Ramos (cell line): ENCODE measurements around the gene CAMK1G.

ENCODE experiments used
- in situ Hi-C: fragments of 300-500 bp; cut with MboI; formaldehyde crosslinking; loops from one replicate; pipeline ENCODE4 v1.14.3; 2022; ENCODE audit warnings: low sequenced_read_pairs; ENCODE audit not compliant: unreplicated experiment

CAMK1G gene

GRCh38 chr1:209629621-209630382 lies 46.3 kb downstream of the CAMK1G start:
- in situ Hi-C loops, result no loop called here

DNA sequence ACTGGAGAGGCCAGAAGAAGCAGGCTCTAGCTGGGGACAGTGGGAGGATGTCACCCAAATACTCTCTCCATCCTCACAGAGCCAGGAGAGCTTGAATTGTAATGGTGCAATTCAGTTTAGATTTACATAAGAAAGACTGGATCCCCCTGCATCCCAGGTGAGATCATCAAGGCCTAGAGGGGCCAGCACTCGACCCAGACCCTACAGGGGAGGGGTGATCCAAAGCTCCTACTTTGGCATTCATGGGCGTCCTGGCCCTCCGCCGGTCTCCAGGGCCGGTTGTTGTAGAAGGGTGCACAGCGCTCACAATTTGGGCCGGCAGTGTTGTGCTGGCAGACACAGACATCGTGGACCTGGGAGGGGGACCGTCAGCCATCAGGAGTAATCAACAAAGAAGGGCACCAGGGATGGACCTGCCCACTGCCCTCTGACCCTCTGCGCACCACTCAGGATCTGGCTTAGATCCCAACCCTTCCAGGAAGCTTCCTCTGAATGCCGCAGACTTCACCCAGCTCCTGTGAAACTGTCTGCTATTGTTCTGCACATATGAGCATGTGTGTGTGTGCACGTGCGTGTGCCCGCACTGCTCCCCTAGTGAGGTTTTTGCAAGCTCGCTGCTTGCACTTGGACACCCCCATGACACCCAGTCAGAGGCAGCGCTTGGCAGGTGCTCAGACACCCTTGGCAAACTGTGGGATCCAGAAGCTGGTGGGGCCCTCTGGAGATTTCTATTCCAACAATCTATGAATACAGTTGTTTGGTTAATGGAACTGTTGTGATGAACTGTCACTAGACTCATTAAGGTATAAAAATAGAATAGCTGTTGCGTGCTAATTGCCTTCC lies 47.1 kb downstream of the CAMK1G start:
- in situ Hi-C loops, result no loop called here

DNA sequence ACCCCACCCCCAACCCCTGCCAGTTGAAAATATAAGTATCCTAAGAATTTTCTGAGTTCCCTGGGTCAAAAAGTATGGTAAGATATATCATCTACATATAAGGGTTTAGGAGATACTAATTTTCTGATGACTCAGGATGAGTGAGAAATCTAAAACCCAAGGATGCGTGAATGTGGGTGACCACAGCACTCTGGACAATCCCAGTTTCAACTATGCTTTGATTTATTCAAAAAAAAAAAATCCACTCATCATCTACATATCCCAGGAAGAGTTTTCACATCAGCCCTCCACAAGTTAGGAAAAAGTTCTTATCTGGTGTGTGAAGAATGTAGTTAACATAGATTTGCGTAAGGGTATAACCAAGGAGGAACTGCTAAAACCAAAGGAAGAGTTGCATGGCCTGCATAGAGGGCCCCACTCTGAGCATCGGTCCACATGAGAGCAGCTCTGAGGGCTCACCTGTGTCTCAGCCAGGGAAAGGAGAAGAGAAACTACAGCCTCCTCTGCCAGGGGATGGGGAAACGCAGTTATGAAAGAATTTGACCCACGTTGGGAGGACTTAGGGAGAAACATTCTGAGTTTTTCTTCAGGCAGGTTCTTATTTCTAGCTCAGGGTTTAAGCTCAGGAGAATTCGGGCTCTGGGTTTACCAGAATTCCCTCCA lies 50.0 kb downstream of the CAMK1G start:
- in situ Hi-C loops, result no loop called here

- in situ Hi-C loops, result no loop called here
Measured at GRCh38 chr1:209634005-209634737, 50.7 kb downstream of the CAMK1G start.

- in situ Hi-C loops, result no loop called here
Measured at GRCh38 chr1:209635850-209636249, 52.3 kb downstream of the CAMK1G start.

DNA sequence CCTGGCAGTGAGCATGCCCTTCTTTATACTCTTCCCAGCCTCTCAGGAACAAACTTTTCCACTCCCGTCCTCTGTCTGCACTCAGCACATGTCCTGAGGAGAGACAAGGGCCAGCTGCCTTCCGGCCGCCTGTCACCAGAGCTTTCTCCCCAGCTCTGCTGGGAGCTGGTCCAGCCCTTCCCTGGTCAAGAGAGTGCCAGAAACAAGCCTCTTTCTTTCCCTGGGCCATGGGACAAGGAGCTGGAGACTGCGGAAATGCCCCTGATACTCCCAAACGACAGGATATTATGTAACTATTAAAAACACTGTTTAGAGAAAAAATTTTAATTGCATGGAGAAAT lies 58.3 kb downstream of the CAMK1G start:
- in situ Hi-C loops, result no loop called here

DNA sequence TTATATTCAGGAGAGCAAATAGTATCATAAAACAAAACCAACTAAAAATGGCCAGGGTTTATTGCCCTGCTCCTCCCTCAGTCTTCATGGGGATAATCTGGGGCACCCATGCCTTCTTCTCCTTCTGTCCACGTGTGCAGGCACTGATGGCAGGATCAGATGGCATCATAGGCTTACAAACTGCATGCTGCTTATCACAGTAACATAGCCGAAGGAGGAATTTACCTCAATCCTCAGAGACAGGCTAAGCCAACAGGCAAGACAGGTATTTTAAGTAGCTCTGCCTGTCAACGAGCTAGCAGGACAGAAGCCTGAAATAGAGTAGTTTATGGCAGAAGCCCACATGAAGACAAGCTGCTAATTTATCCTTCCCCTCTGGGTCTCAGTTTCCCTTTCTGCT lies 59.3 kb downstream of the CAMK1G start:
- in situ Hi-C loops, result no loop called here

DNA sequence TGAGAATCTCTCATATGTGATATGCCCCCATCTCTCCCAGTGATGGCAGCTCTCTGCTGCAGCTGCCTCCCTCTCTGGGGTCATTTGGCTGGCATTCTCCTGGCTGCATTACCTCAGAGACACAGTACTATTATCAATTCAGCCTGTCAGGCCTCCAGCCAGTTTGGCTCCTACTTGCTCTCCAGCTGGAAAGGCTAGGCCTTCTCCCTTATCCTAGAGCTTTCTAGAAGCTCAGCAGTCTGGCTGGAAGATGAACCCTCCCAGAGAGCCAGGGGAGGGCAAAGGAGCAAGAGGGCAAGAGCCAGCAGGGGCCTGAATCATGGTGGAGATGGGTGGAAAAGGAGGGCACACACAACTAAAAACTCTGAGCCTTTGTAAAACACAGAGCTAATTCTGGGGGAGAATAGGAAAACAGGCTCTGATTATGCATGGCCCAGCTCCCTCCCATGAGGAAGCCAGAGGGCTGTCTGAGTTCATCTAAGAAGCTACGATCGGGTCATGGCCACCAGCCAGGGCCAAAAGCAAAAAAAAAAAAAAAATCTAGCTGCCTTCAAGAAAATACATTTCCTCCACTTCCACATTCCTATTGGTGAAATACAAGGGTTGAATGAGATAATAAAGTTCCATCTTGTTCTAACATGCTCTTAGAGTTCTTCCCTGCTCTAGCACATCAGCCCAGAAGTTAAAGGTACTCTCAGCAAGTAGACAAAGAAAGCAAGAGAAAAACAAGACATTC lies 59.9 kb downstream of the CAMK1G start:
- in situ Hi-C loops, result no loop called here

- in situ Hi-C loops, result no loop called here
Measured at GRCh38 chr1:209645574-209646452, 62.3 kb downstream of the CAMK1G start.

- in situ Hi-C loops, result no loop called here
Measured at GRCh38 chr1:209646558-209646957, 63.0 kb downstream of the CAMK1G start.

GRCh38 chr1:209647156-209647555 lies 63.6 kb downstream of the CAMK1G start:
- in situ Hi-C loops, result no loop called here

DNA sequence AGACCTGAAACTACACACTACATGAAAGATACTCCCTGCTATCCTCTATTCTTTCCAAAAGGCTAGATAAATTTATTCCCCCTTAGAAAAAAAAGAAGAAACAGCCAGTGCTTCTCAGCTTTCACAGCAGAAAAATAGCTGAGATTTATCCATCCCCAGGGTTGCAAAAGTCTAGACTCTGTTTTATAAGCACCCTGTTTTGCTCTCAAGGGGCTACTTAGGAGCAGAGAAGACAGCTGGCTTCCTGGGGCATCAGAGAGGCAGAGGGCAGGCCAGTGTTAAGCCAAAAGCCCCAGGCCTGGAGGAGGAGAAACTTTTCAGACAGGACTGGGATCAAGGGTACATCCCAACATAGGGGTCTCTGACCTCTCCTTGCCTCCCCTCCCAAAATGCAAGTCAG lies 64.8 kb downstream of the CAMK1G start:
- in situ Hi-C loops, result no loop called here

- in situ Hi-C loops, result no loop called here
Measured at GRCh38 chr1:209648931-209649776, 65.6 kb downstream of the CAMK1G start.

- in situ Hi-C loops, result no loop called here
Measured at GRCh38 chr1:209650454-209650853, 66.9 kb downstream of the CAMK1G start.

- in situ Hi-C loops, result no loop called here
Measured at GRCh38 chr1:209651138-209651587, 67.6 kb downstream of the CAMK1G start.

DNA sequence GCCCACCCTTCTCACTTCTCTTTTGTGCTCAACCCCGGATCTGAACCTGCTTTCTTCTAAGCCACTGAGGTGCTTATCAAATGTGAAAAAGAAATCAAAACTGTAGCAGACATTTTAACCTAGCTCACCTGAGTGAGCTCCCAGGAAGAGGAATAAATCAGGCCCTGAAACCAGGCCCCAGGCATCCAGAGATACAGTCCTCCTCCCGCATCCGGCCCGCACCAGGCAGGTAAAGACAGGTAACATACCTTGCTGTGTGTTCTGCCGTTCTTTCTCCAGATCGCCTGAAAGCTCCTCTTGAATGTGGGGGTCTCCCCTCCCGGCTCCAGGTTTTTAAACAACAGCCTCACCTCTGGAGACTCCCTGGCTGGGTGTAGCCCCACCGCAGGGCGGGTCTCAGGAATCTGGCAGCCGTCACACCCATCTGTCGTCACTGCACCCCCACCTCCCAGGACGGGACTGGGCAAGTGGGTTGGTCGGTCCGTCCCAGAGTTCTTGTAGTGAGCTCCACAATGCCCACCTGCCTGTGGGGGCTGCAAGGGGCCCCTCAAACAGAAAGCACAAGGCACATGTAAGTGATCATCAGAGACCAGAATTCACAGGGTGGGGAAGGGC lies 68.7 kb downstream of the CAMK1G start, which contains the start of gene LAMB3:
LAMB3 (minus strand) TSS at position 305 of the 615 bp plus-strand sequence. CDS start 1,481 bp downstream, outside the sequence.
- in situ Hi-C loops, result no loop called here

DNA sequence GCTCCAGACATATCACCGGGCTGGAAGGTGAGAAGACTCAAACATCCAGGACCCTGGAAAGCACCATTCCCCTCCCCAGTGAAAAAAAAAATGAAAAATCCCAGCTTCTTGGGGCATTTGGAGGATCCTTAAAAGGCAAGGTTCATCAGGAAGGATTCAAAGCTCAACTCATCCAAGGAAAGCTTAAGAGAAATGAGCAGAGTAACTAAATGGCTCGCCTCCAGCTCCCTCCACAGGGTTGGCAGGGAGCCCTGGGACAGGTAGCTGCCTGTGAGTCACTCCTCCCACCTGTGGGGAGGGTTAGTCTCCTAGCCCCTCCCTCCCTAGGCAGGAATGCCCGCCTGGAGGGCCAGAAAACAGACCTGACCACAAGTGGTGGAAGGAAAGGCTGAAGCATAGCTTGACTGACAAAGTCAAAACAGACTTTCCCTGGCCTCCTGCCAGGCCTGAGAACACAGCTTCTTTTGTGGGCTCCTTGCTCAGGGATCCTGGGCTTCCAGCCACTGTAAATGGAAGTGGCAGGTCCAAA lies 69.4 kb downstream of the CAMK1G start:
- in situ Hi-C loops, result no loop called here
